Astrocyte (in vitro differentiated cells and primary cell): ENCODE measurements around the gene CALML6. TPM values are rescaled to one million over a fixed set of nuclear protein-coding genes. Genes with fewer than 3 reads are reported as not detected.

Experiments
- total RNA-seq: library from RNA; stranded (reverse); gene quantifications from 2 replicates; pipeline ENCODE4 v1.2.1, GENCODE V29; 2021

The CALML6 gene
- total RNA-seq, 1 donor from 2014 or later, result 0.91 TPM

Other genes starting within 250 kb of the CALML6 start
- gene SLC35E2B, start 222.5 kb upstream of the CALML6 start, total RNA-seq, result 45.1 and 47.7 TPM in 2 replicates
- gene CDK11A, start 190.9 kb upstream of the CALML6 start, total RNA-seq, result 30.3 and 35.3 TPM in 2 replicates
- gene NADK, start 136.8 kb upstream of the CALML6 start, total RNA-seq, result 83.7 and 87.6 TPM in 2 replicates
- gene GNB1, start 24.2 kb upstream of the CALML6 start, total RNA-seq, result 583 and 602 TPM in 2 replicates
- 0.84 and 1.4 TPM in 2 replicates for gene TMEM52, start 4.0 kb downstream of the CALML6 start, total RNA-seq
- gene CFAP74, start 88.5 kb downstream of the CALML6 start, total RNA-seq, result not detected in 2 replicates
- gene GABRD, start 104.1 kb downstream of the CALML6 start, total RNA-seq, result not detected in 2 replicates
- 28.6 and 32.6 TPM in 2 replicates for gene PRKCZ, start 135.2 kb downstream of the CALML6 start, total RNA-seq